ENCODE data around the gene FAM234B. TPM values are rescaled to one million over a fixed set of nuclear protein-coding genes. Genes with fewer than 3 reads are reported as not detected.
A peak's percentile ranks its signal among the peaks of the same experiment; 100 is the strongest.

FAM234B gene
- polyA plus RNA-seq, 3 donors = 1.6 to 3.2 (median 2.0) TPM

GRCh38 chr12:13060581-13060980, 16.4 kb downstream of the FAM234B start:
- Histone ChIP-seq H3K4me1 (ENCODE audit: control insufficient read depth in 1 of 2, insufficient read depth in 2 of 2, low read length in 2 of 2) (peaks cover 6 to 8% of the 10 kb centered on the region in 2 donors), H2AFZ (ENCODE audit: insufficient read depth, low read depth, low read length, poor library complexity, severe bottlenecking) (no peak overlapping the region), H3K4me2 (replicated peaks; ENCODE audit: extremely low read depth, low read length, poor library complexity, severe bottlenecking) (no peak overlapping the region), H3K9ac (ENCODE audit: insufficient read depth, low read length, poor library complexity, severe bottlenecking) (no peak overlapping the region), H4K20me1 (ENCODE audit: insufficient read depth, low read length) (no peaks in the 10 kb centered on the region), H3K27ac (ENCODE audit: low read depth in 1 of 2, low read length in 2 of 2) (peak overlapping the region in 1 of 2 donors; percentile 45), H3K79me2 (ENCODE audit: insufficient read depth, low read length) (no peaks in the 10 kb centered on the region), H3K9me3 (replicated peaks in 1 of 2; ENCODE audit: control insufficient read depth in 1 of 2, insufficient read depth in 1 of 2, low read length in 2 of 2) (no peaks in the 10 kb centered on the region), H3K4me3 (replicated peaks in 1 of 3; ENCODE audit: low read depth in 2 of 3, low read length in 3 of 3) (no peak overlapping the region), H3K36me3 (replicated peaks in 1 of 2; ENCODE audit: control insufficient read depth in 1 of 2, insufficient read depth in 2 of 2, low read length in 2 of 2) (no peaks in the 10 kb centered on the region), H3K27me3 (ENCODE audit: control insufficient read depth in 2 of 2, insufficient read depth in 2 of 2, low read length in 2 of 2) (no peaks in the 10 kb centered on the region)
- H3K4me3 Mint-ChIP-seq = peak overlapping the region in 1 of 2 donors; percentile 22
- peak overlapping the region in 4 of 7 donors; percentile 8 to 58 (median 51) for H3K27ac Mint-ChIP-seq
- TF ChIP-seq CTCF (IDR thresholded peaks at IDR 0.05) = no peak
- H3K9me3 Mint-ChIP-seq = peaks cover 0 to 3% (median 0%) of the 10 kb centered on the region in 7 donors
- H3K36me3 Mint-ChIP-seq = peaks cover 4 to 14% of the 10 kb centered on the region in 2 donors
- H3K4me1 Mint-ChIP-seq = peaks cover 11% of the 10 kb centered on the region
- intact Hi-C loops (cut with micrococcal nuclease) = no loop called here
- no CpG with 5 or more reads among the region's 2 CpGs for WGBS (ENCODE audit: insufficient coverage)
- peaks cover 0 to 3% (median 0%) of the 10 kb centered on the region in 3 donors for H3K27me3 Mint-ChIP-seq (ENCODE audit: low read depth in 3 of 3)
- DNase-seq = peak; percentile 27 to 54 (median 45)

GRCh38 chr12:13061377-13061776, 17.2 kb downstream of the FAM234B start:
- Mint-ChIP-seq H3K4me3 (no peak overlapping the region), H3K27me3 (ENCODE audit: low read depth in 3 of 3) (peaks cover 0 to 3% (median 0%) of the 10 kb centered on the region in 3 donors), H3K36me3 (peaks cover 4 to 11% of the 10 kb centered on the region in 2 donors), H3K4me1 (peaks cover 11% of the 10 kb centered on the region), H3K27ac (peak overlapping the region in 4 of 7 donors; percentile 27 to 58 (median 36)), H3K9me3 (no peaks in the 10 kb centered on the region)
- Histone ChIP-seq H3K27me3 (ENCODE audit: control insufficient read depth in 2 of 2, insufficient read depth in 2 of 2, low read length in 2 of 2) (no peaks in the 10 kb centered on the region), H2AFZ (ENCODE audit: insufficient read depth, low read depth, low read length, poor library complexity, severe bottlenecking) (no peak overlapping the region), H3K79me2 (ENCODE audit: insufficient read depth, low read length) (no peaks in the 10 kb centered on the region), H3K36me3 (replicated peaks in 1 of 2; ENCODE audit: control insufficient read depth in 1 of 2, insufficient read depth in 2 of 2, low read length in 2 of 2) (no peaks in the 10 kb centered on the region), H3K4me1 (ENCODE audit: control insufficient read depth in 1 of 2, insufficient read depth in 2 of 2, low read length in 2 of 2) (peaks cover 6 to 8% of the 10 kb centered on the region in 2 donors), H4K20me1 (ENCODE audit: insufficient read depth, low read length) (no peaks in the 10 kb centered on the region), H3K9ac (ENCODE audit: insufficient read depth, low read length, poor library complexity, severe bottlenecking) (no peak overlapping the region), H3K27ac (ENCODE audit: low read depth in 1 of 2, low read length in 2 of 2) (peak overlapping the region in 1 of 2 donors; percentile 45), H3K4me2 (replicated peaks; ENCODE audit: extremely low read depth, low read length, poor library complexity, severe bottlenecking) (no peak overlapping the region), H3K4me3 (replicated peaks in 1 of 3; ENCODE audit: low read depth in 2 of 3, low read length in 3 of 3) (no peak overlapping the region), H3K9me3 (replicated peaks in 1 of 2; ENCODE audit: control insufficient read depth in 1 of 2, insufficient read depth in 1 of 2, low read length in 2 of 2) (no peaks in the 10 kb centered on the region)
- no peak for TF ChIP-seq CTCF (IDR thresholded peaks at IDR 0.05)
- no peak for DNase-seq
- 100% methylated on average over 3 of the region's 5 CpGs for WGBS (ENCODE audit: insufficient coverage)
- intact Hi-C loops (cut with micrococcal nuclease) = no loop called here
